A673 (cell line): ENCODE results near the gene GLRA2. TPM values are rescaled to one million over a fixed set of nuclear protein-coding genes. Genes with fewer than 3 reads are reported as not detected.

ENCODE experiments used
- BruUV-seq: library from RNA; stranded (reverse); fragments of 400-500 nt; replicated peaks from 2 replicates; lab custom pipeline; 2021; lab: Mats Ljungman, UMichigan
- CTCF ChIA-PET: fragments of 300-600 bp; sonication (Branson Sonifier 250); formaldehyde crosslinking; loops from one replicate; lab custom pipeline; 2022; ENCODE audit warnings: antibody characterized with exemption; lab: Charles Lee
- POLR2A ChIA-PET: fragments of 300-600 bp; sonication (Branson Sonifier 250); formaldehyde crosslinking; loops from one replicate; lab custom pipeline; 2022; ENCODE audit warnings: antibody characterized with exemption; ENCODE audit not compliant: low non-redundant PET; lab: Charles Lee
- DNase-seq: peaks from one replicate; pipeline ENCODE4 v3.0.0-alpha.2; 2015; ENCODE audit warnings: low spot score
- H3K27ac ChIP-seq: fragments of 200-600 bp; sonication (generic); 2 replicates; pipeline ENCODE4 v1.5.1; 2016; ENCODE audit warnings: mixed run types, low read depth, mild to moderate bottlenecking, mixed read lengths, antibody characterized with exemption, low read length; ENCODE audit not compliant: poor library complexity, severe bottlenecking
- H3K27me3 ChIP-seq: fragments of 200-600 bp; sonication (generic); replicated peaks from 2 replicates; pipeline ENCODE4 v1.6.1; 2017; ENCODE audit warnings: mixed run types, low read depth, mild to moderate bottlenecking, mixed read lengths, antibody characterized with exemption, low read length; ENCODE audit not compliant: insufficient read depth, poor library complexity
- H3K36me3 ChIP-seq: fragments of 200-600 bp; sonication (generic); 2 replicates; pipeline ENCODE4 v1.6.1; 2016; ENCODE audit warnings: mixed run types, mild to moderate bottlenecking, mixed read lengths, antibody characterized with exemption, low read length; ENCODE audit not compliant: insufficient read depth, poor library complexity, severe bottlenecking
- H3K4me1 ChIP-seq: fragments of 200-600 bp; sonication (generic); 2 replicates; pipeline ENCODE4 v1.6.1; 2017; ENCODE audit warnings: mixed run types, mild to moderate bottlenecking, mixed read lengths, antibody characterized with exemption, low read length; ENCODE audit not compliant: insufficient read depth, poor library complexity, severe bottlenecking
- H3K4me3 ChIP-seq: fragments of 200-600 bp; sonication (generic); 2 replicates; pipeline ENCODE4 v1.5.1; 2016; ENCODE audit warnings: low read depth, mixed run types, mild to moderate bottlenecking, mixed read lengths, low read length; ENCODE audit not compliant: poor library complexity, severe bottlenecking
- H3K9me3 ChIP-seq: fragments of 200-600 bp; sonication (generic); 2 replicates; pipeline ENCODE4 v1.6.1; 2016; ENCODE audit warnings: mixed run types, low read depth, mild to moderate bottlenecking, mixed read lengths, antibody characterized with exemption, low read length; ENCODE audit not compliant: poor library complexity, severe bottlenecking
- CTCF ChIP-seq: fragments of 300-800, 200-600 bp; sonication (generic); conservative IDR thresholded peaks from 2 replicates; pipeline ENCODE4 v1.5.1; 2017; ENCODE audit warnings: low read depth, mild to moderate bottlenecking, antibody characterized with exemption, low read length, moderate library complexity, mixed read lengths
- EZH2 ChIP-seq: fragments of 200-600 bp; sonication (generic); IDR thresholded peaks from 2 replicates; pipeline ENCODE4 v1.6.1; 2017; ENCODE audit warnings: borderline replicate concordance, low read depth, mild to moderate bottlenecking, mixed read lengths, antibody characterized with exemption, low read length; ENCODE audit not compliant: poor library complexity, severe bottlenecking
- intact Hi-C: fragments of 100-400 bp; cut with micrococcal nuclease; formaldehyde crosslinking; loops from one replicate; pipeline ENCODE4 v1.10.0; 2022; ENCODE audit not compliant: unreplicated experiment
- total RNA-seq: library from RNA; stranded (reverse); gene quantifications from 2 replicates; pipeline ENCODE4 v1.2.3, GENCODE V29; 2021

The GLRA2 gene
- total RNA-seq, 1 experiment from 2014 or later, result not detected

DNA sequence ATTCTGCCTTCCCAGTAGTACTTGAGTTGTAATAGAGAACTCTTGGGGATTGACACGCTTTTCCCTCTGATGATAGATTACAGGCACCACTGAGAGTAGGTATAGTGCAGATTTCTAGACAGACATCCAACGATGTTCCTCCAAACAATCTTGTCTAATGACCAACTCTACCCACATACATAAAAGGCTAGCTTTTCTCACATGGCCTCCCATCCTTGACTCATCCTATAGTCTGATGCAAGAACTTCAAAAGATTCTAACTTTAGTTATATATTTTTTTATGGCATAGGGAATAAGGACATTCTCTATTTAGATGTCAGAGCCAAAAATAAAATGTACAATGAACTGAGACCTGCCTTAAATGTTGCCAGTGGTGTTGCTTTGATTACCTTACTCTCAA is 60.9 kb downstream of the GLRA2 start:
- H3K27me3 ChIP-seq, result no peaks in the 10 kb centered on the region
- H3K27ac ChIP-seq, result no peak overlapping the region
- no peak overlapping the region for H3K4me3 ChIP-seq
- ChIA-PET CTCF (no interaction called here), POLR2A (no interaction called here)
- no TSS peak for BruUV-seq
- DNase-seq, result no peak
- intact Hi-C loops, result no loop called here
- TF ChIP-seq CTCF (no peak), EZH2 (no peak)
- no peaks in the 10 kb centered on the region for H3K36me3 ChIP-seq
- H3K4me1 ChIP-seq, result no peaks in the 10 kb centered on the region
- no peaks in the 10 kb centered on the region for H3K9me3 ChIP-seq

- H3K9me3 ChIP-seq, result no peaks in the 10 kb centered on the region
- H3K27ac ChIP-seq, result no peak overlapping the region
- TF ChIP-seq CTCF (no peak), EZH2 (no peak)
- H3K4me1 ChIP-seq, result no peaks in the 10 kb centered on the region
- DNase-seq, result no peak
- no peaks in the 10 kb centered on the region for H3K36me3 ChIP-seq
- H3K4me3 ChIP-seq, result no peak overlapping the region
- ChIA-PET CTCF (no interaction called here), POLR2A (no interaction called here)
- intact Hi-C loops, result no loop called here
- no peaks in the 10 kb centered on the region for H3K27me3 ChIP-seq
- BruUV-seq, result no TSS peak
Measured at GRCh38 chrX:14590693-14591424, 61.5 kb downstream of the GLRA2 start.

- Histone ChIP-seq H3K27ac (no peak overlapping the region), H3K36me3 (no peaks in the 10 kb centered on the region), H3K9me3 (no peaks in the 10 kb centered on the region), H3K4me1 (no peaks in the 10 kb centered on the region), H3K27me3 (no peaks in the 10 kb centered on the region), H3K4me3 (no peak overlapping the region)
- TF ChIP-seq EZH2, result no peak
- TF ChIP-seq CTCF, result no peak
- ChIA-PET POLR2A (no interaction called here), CTCF (no interaction called here)
- intact Hi-C loops, result no loop called here
- BruUV-seq, result no TSS peak
- no peak for DNase-seq
Measured at GRCh38 chrX:14591976-14592375, 62.6 kb downstream of the GLRA2 start.
